ENCODE measurements around the gene NDNF. TPM values are rescaled to one million over a fixed set of nuclear protein-coding genes. Genes with fewer than 3 reads are reported as not detected.

The NDNF gene
- total RNA-seq, 1 experiment from 2014 or later: 0.22 TPM

DNA sequence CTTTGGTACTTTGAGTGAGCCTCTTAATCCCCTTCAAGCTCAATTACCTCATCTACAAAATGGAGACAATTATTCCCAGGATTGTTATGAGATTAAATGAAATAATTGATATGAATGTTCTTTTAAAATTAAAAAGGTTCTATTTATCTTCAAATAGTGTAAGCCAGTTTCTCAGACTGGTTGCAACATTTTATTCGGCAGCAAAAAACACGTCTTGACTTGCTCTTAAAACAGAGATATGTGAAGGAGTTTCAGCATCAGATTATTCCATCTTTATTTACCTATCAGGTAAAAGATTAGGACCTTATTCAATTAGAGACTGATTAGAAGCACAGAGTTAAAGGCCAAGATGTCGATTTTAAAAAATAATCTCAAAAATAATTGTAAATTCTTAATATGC, 10.5 kb downstream of the NDNF start:
- no peaks in the 10 kb centered on the region for H3K9me3 ChIP-seq (ENCODE audit: control insufficient read depth in 1 of 2, insufficient read depth in 1 of 2, low read depth in 1 of 2, low read length in 2 of 2)
- no TSS peak for BruUV-seq (replicated peaks)
- no peak for ATAC-seq
- no peaks in the 10 kb centered on the region for H3K27me3 ChIP-seq (ENCODE audit: insufficient read depth, low read length)
- ChIA-PET CTCF (no interaction called here), POLR2A (no interaction called here), RAD21 (ENCODE audit: low non-redundant PET in 1 of 2, low total read pairs in 2 of 2, uncharacterized antibody in 2 of 2, unreplicated experiment in 2 of 2) (no interaction called here)
- intact Hi-C loops (cut with micrococcal nuclease): no loop called here
- H3K4me2 ChIP-seq (ENCODE audit: low read length): no peak overlapping the region
- no peak overlapping the region for H2AFZ ChIP-seq (ENCODE audit: low read depth, low read length, poor library complexity, severe bottlenecking)
- H3K9ac ChIP-seq (ENCODE audit: low read length): no peak overlapping the region
- H3K27ac ChIP-seq (ENCODE audit: low read depth, low read length): no peak overlapping the region
- no peaks in the 10 kb centered on the region for H3K79me2 ChIP-seq (ENCODE audit: insufficient read depth, low read length)
- no peaks in the 10 kb centered on the region for H3K36me3 ChIP-seq (ENCODE audit: control insufficient read depth in 1 of 2, insufficient read depth in 2 of 2, low read length in 2 of 2)
- TF ChIP-seq RAD21 (IDR thresholded peaks at IDR 0.05; ENCODE audit: low read depth) (no peak), CBX3 (IDR thresholded peaks at IDR 0.05; ENCODE audit: low read depth) (no peak), JUND (IDR thresholded peaks at IDR 0.05) (no peak), SRF (IDR thresholded peaks at IDR 0.05; ENCODE audit: low read depth) (no peak), SP1 (IDR thresholded peaks at IDR 0.05; ENCODE audit: low read depth) (no peak), SIN3A (IDR thresholded peaks at IDR 0.05; ENCODE audit: low read depth) (no peak), POLR2AphosphoS5 (IDR thresholded peaks at IDR 0.05; ENCODE audit: low read depth, low read length) (no peak), EZH2 (IDR thresholded peaks at IDR 0.05) (no peak), ZFX (IDR thresholded peaks at IDR 0.05) (no peak), FOSL1 (IDR thresholded peaks at IDR 0.05; ENCODE audit: low read depth) (no peak), ATF3 (IDR thresholded peaks at IDR 0.05) (no peak), EGR1 (IDR thresholded peaks at IDR 0.05; ENCODE audit: low read depth) (no peak)
- TF ChIP-seq, protein P1, sequence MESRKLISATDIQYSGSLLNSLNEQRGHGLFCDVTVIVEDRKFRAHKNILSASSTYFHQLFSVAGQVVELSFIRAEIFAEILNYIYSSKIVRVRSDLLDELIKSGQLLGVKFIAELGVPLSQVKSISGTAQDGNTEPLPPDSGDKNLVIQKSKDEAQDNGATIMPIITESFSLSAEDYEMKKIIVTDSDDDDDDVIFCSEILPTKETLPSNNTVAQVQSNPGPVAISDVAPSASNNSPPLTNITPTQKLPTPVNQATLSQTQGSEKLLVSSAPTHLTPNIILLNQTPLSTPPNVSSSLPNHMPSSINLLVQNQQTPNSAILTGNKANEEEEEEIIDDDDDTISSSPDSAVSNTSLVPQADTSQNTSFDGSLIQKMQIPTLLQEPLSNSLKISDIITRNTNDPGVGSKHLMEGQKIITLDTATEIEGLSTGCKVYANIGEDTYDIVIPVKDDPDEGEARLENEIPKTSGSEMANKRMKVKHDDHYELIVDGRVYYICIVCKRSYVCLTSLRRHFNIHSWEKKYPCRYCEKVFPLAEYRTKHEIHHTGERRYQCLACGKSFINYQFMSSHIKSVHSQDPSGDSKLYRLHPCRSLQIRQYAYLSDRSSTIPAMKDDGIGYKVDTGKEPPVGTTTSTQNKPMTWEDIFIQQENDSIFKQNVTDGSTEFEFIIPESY (IDR thresholded peaks at IDR 0.05; ENCODE audit: extremely low read depth, insufficient replicate concordance, low read length): no peak
- no peaks in the 10 kb centered on the region for H3K4me1 ChIP-seq (ENCODE audit: control insufficient read depth in 1 of 2, insufficient read depth in 2 of 2, low read length in 2 of 2)
- no peak for DNase-seq (ENCODE audit: low read depth, low spot score)
- no peak overlapping the region for H3K4me3 ChIP-seq (replicated peaks in 1 of 2; ENCODE audit: low read depth in 1 of 2, low read length in 2 of 2)
- no peaks in the 10 kb centered on the region for H4K20me1 ChIP-seq (ENCODE audit: insufficient read depth)
- no peaks in the 10 kb centered on the region for H3K9me2 ChIP-seq (ENCODE audit: insufficient read depth)

All from HCT116 (cell line).